ENCODE measurements around the gene METTL22.

METTL22 gene

GRCh38 chr16:8625491-8626087 is 4.1 kb downstream of the METTL22 start:
- no peak for ATAC-seq (ENCODE audit: insufficient read depth, low read depth)
- H3K79me2 ChIP-seq (ENCODE audit: insufficient read depth, low read length), result peaks cover 55% of the 10 kb centered on the region

GRCh38 chr16:8626946-8627345 is 5.4 kb downstream of the METTL22 start:
- Histone ChIP-seq H4K20me1 (ENCODE audit: insufficient read depth, low read length) (peaks cover 55% of the 10 kb centered on the region; the same call in 1 of the 2 replicates), H3K79me2 (ENCODE audit: insufficient read depth, low read length) (peaks cover 51% of the 10 kb centered on the region), H3K9ac (ENCODE audit: low read depth, low read length) (no peak overlapping the region), H3K4me2 (ENCODE audit: insufficient read depth, low read length) (no peak overlapping the region), H2AFZ (ENCODE audit: low read depth, low read length) (no peak overlapping the region), H3K27me3 (ENCODE audit: insufficient read depth, low read length, poor library complexity) (no peaks in the 10 kb centered on the region), H3K27ac (ENCODE audit: low read length) (no peak overlapping the region), H3K9me3 (ENCODE audit: insufficient read depth, low read length, severe bottlenecking) (no peaks in the 10 kb centered on the region), H3K36me3 (ENCODE audit: insufficient read depth, low read length) (peaks cover 77% of the 10 kb centered on the region), H3K4me3 (ENCODE audit: low read depth in 1 of 2, low read length in 2 of 2) (no peak overlapping the region), H3K4me1 (ENCODE audit: insufficient read depth, low read length) (peaks cover 22% of the 10 kb centered on the region)
- DNase-seq (no peak), ATAC-seq (ENCODE audit: insufficient read depth, low read depth) (no peak)
- TF ChIP-seq, protein P1, sequence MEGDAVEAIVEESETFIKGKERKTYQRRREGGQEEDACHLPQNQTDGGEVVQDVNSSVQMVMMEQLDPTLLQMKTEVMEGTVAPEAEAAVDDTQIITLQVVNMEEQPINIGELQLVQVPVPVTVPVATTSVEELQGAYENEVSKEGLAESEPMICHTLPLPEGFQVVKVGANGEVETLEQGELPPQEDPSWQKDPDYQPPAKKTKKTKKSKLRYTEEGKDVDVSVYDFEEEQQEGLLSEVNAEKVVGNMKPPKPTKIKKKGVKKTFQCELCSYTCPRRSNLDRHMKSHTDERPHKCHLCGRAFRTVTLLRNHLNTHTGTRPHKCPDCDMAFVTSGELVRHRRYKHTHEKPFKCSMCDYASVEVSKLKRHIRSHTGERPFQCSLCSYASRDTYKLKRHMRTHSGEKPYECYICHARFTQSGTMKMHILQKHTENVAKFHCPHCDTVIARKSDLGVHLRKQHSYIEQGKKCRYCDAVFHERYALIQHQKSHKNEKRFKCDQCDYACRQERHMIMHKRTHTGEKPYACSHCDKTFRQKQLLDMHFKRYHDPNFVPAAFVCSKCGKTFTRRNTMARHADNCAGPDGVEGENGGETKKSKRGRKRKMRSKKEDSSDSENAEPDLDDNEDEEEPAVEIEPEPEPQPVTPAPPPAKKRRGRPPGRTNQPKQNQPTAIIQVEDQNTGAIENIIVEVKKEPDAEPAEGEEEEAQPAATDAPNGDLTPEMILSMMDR (IDR thresholded peaks at IDR 0.05; ENCODE audit: borderline replicate concordance, extremely low read depth, low read length, poor library complexity, severe bottlenecking), result no peak
- no peak for TF ChIP-seq EZH2 (IDR thresholded peaks at IDR 0.05; ENCODE audit: borderline replicate concordance, low read depth, low read length, severe bottlenecking)

More at GRCh38 chr16:8625491-8626087, 4.1 kb downstream of the METTL22 start:
- H3K9me3 ChIP-seq (ENCODE audit: insufficient read depth, low read length, severe bottlenecking), result no peaks in the 10 kb centered on the region
- peaks cover 44% of the 10 kb centered on the region; the same call in 1 of the 2 replicates for H4K20me1 ChIP-seq (ENCODE audit: insufficient read depth, low read length)
- no peak overlapping the region for H3K4me3 ChIP-seq (ENCODE audit: low read depth in 1 of 2, low read length in 2 of 2)
- no peak overlapping the region for H3K9ac ChIP-seq (ENCODE audit: low read depth, low read length)
- no peaks in the 10 kb centered on the region for H3K27me3 ChIP-seq (ENCODE audit: insufficient read depth, low read length, poor library complexity)
- H3K36me3 ChIP-seq (ENCODE audit: insufficient read depth, low read length), result peaks cover 64% of the 10 kb centered on the region
- H2AFZ ChIP-seq (ENCODE audit: low read depth, low read length), result no peak overlapping the region
- H3K4me1 ChIP-seq (ENCODE audit: insufficient read depth, low read length), result peaks cover 27% of the 10 kb centered on the region
- no peak overlapping the region for H3K27ac ChIP-seq (ENCODE audit: low read length)
- TF ChIP-seq, protein P1 (IDR thresholded peaks at IDR 0.05; ENCODE audit: borderline replicate concordance, extremely low read depth, low read length, poor library complexity, severe bottlenecking), result no peak
- TF ChIP-seq EZH2 (IDR thresholded peaks at IDR 0.05; ENCODE audit: borderline replicate concordance, low read depth, low read length, severe bottlenecking), result no peak
- H3K4me2 ChIP-seq (ENCODE audit: insufficient read depth, low read length), result no peak overlapping the region
- no peak for DNase-seq

DNA sequence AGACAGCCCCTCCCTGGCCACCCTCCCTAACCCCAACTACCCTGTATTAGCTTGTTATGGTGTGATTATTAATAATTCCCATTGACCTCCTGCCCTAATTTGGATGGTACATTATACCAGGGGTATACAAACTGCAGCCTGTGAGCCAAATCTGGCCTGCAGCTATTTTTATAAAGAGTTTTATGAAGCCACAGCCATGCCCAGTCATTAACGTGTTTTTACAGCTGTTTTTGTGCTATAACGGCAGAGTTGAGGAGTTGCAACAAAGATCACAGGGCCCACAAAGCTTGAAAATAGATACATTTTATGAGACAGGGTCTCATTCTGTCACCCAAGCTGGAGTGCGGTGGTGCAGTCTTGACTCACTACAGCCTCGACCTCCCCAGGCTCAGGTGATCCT is 6.0 kb downstream of the METTL22 start:
- ATAC-seq (ENCODE audit: insufficient read depth, low read depth), result no peak
- peaks cover 19% of the 10 kb centered on the region for H3K4me1 ChIP-seq (ENCODE audit: insufficient read depth, low read length)
- H3K79me2 ChIP-seq (ENCODE audit: insufficient read depth, low read length), result peaks cover 46% of the 10 kb centered on the region
- H3K9ac ChIP-seq (ENCODE audit: low read depth, low read length), result no peak overlapping the region
- no peak overlapping the region for H3K27ac ChIP-seq (ENCODE audit: low read length)
- TF ChIP-seq EZH2 (IDR thresholded peaks at IDR 0.05; ENCODE audit: borderline replicate concordance, low read depth, low read length, severe bottlenecking), result no peak
- TF ChIP-seq, protein P1 (IDR thresholded peaks at IDR 0.05; ENCODE audit: borderline replicate concordance, extremely low read depth, low read length, poor library complexity, severe bottlenecking), result no peak
- no peak overlapping the region for H3K4me2 ChIP-seq (ENCODE audit: insufficient read depth, low read length)
- H3K4me3 ChIP-seq (ENCODE audit: low read depth in 1 of 2, low read length in 2 of 2), result no peak overlapping the region
- H3K36me3 ChIP-seq (ENCODE audit: insufficient read depth, low read length), result peaks cover 82% of the 10 kb centered on the region
- peaks cover 55% of the 10 kb centered on the region; the same call in 1 of the 2 replicates for H4K20me1 ChIP-seq (ENCODE audit: insufficient read depth, low read length)
- no peaks in the 10 kb centered on the region for H3K27me3 ChIP-seq (ENCODE audit: insufficient read depth, low read length, poor library complexity)
- no peak overlapping the region for H2AFZ ChIP-seq (ENCODE audit: low read depth, low read length)
- no peaks in the 10 kb centered on the region for H3K9me3 ChIP-seq (ENCODE audit: insufficient read depth, low read length, severe bottlenecking)
- no peak for DNase-seq

Measured in DND-41 (cell line).